Stomach (tissue), 9 donors: Measurements from ENCODE around the gene NRL. TPM values are rescaled to one million over a fixed set of nuclear protein-coding genes. Genes with fewer than 3 reads are reported as not detected.
A peak's percentile ranks its signal among the peaks of the same experiment; 100 is the strongest.

Experiments
- DNase-seq, 2 donors: peaks; one replicate each; pipeline versions ENCODE4 v3.0.0 to v3.0.0-alpha.2; 2013 to 2019
- H3K27ac ChIP-seq, 5 donors: fragments of 200-600 bp in 4 of 5; sonication (generic) in 4 of 5; one replicate each; pipeline ENCODE4 v1.5.1; 2013 to 2019; ENCODE audit warnings: mild to moderate bottlenecking in 1 of 5, moderate library complexity in 1 of 5
- H3K27me3 ChIP-seq, 3 donors: fragments of 200-600 bp; sonication (generic); one replicate each; pipeline ENCODE4 v1.5.1; 2017 to 2019; ENCODE audit warnings: mixed run types in 1 of 3
- H3K36me3 ChIP-seq, 4 donors: fragments of 200-600 bp; sonication (generic); 1 replicate in 3 of 4; 2 replicates in 1 of 4; pipeline ENCODE4 v1.5.1; 2016 to 2019
- H3K4me1 ChIP-seq, 4 donors: fragments of 200-600 bp; sonication (generic); one replicate each; pipeline ENCODE4 v1.5.1; 2016 to 2019
- H3K4me3 ChIP-seq, 4 donors: fragments of 200-600 bp; sonication (generic) in 3 of 4; one replicate each; pipeline ENCODE4 v1.5.1; 2016 to 2019; ENCODE audit warnings: mild to moderate bottlenecking in 1 of 4
- H3K9me3 ChIP-seq, 4 donors: fragments of 200-600 bp; sonication (generic); one replicate each; pipeline ENCODE4 v1.5.1; 2016 to 2019
- EP300 ChIP-seq: sonication (generic); formaldehyde crosslinking; IDR thresholded peaks from one replicate; pipeline ENCODE4 v1.6.1; 2017; ENCODE audit warnings: antibody characterized with exemption
- POLR2A ChIP-seq, 4 donors: fragments of 450-650 bp; IDR thresholded peaks; one replicate each; pipeline ENCODE4 v1.6.1; 2016; ENCODE audit warnings: antibody characterized with exemption in 4 of 4, control low read depth in 2 of 4, mild to moderate bottlenecking in 1 of 4, moderate library complexity in 1 of 4
- POLR2AphosphoS5 ChIP-seq, 3 donors: sonication (generic); formaldehyde crosslinking; IDR thresholded peaks; one replicate each; pipeline ENCODE4 v1.6.1; 2016; ENCODE audit warnings: antibody characterized with exemption in 3 of 3
- WGBS, 5 donors: extraction: QIAGEN DNeasy Blood & Tissue Kit in 3 of 5; methylation state at CpG; one replicate each; pipeline versions ENCODE4 v1.1.5 to v1.1.7; 2013 to 2018; 5-methylcytosine and 5-hydroxymethylcytosine counted together
- intact Hi-C: fragments of 100-400 bp; cut with DNase I; formaldehyde crosslinking; loops from one replicate; pipeline ENCODE4 v1.15.1; 2023; ENCODE audit warnings: low total_unique reads
- polyA plus RNA-seq, 3 donors: library from polyadenylated mRNA; stranded (reverse); fragments of 200-250 nt; gene quantifications; one replicate each; pipeline ENCODE4 v1.2.3, GENCODE V29; 2013
- total RNA-seq, 5 donors: library from RNA; depleted of rRNA; stranded (reverse); fragments of >200 nt; gene quantifications; one replicate each; pipeline versions ENCODE4 v1.1.0 to v1.2.3, GENCODE V29; 2014 to 2016
- TF ChIP-seq, protein P1 (sequence below), 7 experiments: fragments of 450-650 bp in 4 of 7; fragments of 200-600 bp in 3 of 7; sonication (generic) in 3 of 7; IDR thresholded peaks; one replicate each; pipeline ENCODE4 v1.5.1; 2016 to 2019; ENCODE audit warnings: antibody characterized with exemption in 7 of 7, control low read depth in 2 of 7, mild to moderate bottlenecking in 1 of 7
- donor health status: healthy with polysubstance abuse.
- donor health status: Bipolar disorder and iron deficiency.
- donor health status: healthy.

The NRL gene
- total and polyA plus RNA-seq, 8 donors = 0.92 to 69.2 (median 1.3) TPM; not detected in 1

DNA sequence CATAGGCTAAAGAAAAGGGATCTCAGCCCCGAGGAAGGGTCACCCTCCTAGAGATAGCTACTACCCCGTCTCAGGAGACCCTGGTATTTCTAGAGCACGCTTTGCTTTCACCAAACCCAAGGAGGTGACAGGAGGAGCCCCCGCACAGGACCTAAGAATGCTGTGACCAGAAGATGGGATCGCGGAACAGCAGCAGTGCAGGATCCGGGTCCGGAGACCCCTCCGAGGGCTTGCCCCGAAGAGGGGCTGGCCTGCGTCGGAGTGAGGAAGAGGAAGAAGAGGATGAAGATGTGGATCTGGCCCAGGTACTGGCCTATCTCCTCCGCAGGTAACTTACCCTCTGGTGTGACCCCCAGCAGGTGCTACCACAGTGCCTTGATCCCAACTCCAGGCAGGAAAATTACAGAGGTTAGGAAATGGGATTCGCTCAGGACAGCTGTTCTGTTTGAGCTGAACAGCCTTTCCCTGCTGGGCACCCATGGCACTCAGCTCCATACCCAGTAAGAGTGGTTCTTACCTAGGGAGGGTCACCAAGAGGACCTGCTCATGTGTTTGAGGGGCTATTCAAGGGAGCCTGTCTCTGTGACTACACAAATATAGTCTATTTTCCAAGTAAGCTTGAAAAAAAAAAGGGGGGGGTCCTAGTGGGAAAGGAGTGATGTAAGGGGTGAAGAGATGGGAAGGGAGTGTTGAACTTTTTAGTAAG lies 826 bp upstream of the NRL start:
- H3K4me1 ChIP-seq = peaks cover 19 to 34% (median 33%) of the 10 kb centered on the region in 4 donors
- peaks cover 25 to 37% (median 35%) of the 10 kb centered on the region in 4 donors for H3K36me3 ChIP-seq
- DNase-seq = no peak
- intact Hi-C loops = no loop called here
- peak overlapping the region; percentile 56 to 81 (median 64) for H3K4me3 ChIP-seq
- H3K27ac ChIP-seq = peak overlapping the region; percentile 72 to 100 (median 98)
- H3K9me3 ChIP-seq = no peaks in the 10 kb centered on the region
- TF ChIP-seq POLR2A (IDR thresholded peaks at IDR 0.05) (no peak), EP300 (no peak), POLR2AphosphoS5 (IDR thresholded peaks at IDR 0.05) (no peak)
- TF ChIP-seq, protein P1, sequence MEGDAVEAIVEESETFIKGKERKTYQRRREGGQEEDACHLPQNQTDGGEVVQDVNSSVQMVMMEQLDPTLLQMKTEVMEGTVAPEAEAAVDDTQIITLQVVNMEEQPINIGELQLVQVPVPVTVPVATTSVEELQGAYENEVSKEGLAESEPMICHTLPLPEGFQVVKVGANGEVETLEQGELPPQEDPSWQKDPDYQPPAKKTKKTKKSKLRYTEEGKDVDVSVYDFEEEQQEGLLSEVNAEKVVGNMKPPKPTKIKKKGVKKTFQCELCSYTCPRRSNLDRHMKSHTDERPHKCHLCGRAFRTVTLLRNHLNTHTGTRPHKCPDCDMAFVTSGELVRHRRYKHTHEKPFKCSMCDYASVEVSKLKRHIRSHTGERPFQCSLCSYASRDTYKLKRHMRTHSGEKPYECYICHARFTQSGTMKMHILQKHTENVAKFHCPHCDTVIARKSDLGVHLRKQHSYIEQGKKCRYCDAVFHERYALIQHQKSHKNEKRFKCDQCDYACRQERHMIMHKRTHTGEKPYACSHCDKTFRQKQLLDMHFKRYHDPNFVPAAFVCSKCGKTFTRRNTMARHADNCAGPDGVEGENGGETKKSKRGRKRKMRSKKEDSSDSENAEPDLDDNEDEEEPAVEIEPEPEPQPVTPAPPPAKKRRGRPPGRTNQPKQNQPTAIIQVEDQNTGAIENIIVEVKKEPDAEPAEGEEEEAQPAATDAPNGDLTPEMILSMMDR (IDR thresholded peaks at IDR 0.05) = no peak
- no peaks in the 10 kb centered on the region for H3K27me3 ChIP-seq
- 1 to 3% (median 1%) methylated on average over 14 of the region's 14 CpGs for WGBS, 5 donors

DNA sequence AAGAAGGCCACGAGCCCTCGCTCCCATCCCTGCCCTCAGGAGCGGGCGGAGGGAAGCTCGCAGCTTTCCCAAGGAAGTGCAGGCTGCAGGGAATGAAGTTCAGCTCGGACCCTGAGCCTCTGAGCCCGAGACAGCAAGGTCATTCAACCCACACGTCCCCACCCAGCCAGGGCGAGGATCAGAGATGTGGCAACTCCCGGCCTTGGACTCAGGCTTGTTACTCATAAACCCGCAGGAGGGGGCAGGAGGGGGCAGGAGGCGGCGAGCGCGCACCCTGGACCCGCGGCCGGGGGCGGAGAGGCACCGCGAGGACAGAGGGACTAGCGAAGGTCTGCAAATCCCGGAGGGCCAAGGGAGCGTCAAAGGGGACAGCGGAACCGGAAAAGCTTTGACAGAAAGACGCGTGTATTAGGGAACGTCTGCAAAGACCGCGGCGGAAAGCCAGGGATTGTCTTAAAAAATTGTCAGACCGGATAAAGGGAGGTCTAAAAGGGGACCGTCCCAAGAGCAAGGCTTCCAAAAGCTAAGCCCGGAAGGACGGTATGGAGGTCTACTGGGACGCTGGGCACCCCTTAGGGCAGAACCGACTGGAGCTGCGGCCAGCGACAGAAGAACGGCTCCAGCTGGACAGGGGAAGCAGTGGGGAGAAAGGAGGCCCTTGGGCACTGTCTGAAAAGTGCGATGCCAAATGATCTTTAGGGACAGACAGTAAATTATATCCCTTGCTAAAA lies 783 bp downstream of the NRL start:
- H3K36me3 ChIP-seq = peaks cover 10 to 21% (median 19%) of the 10 kb centered on the region in 4 donors
- TF ChIP-seq POLR2AphosphoS5 (IDR thresholded peaks at IDR 0.05) (no peak), EP300 (no peak), POLR2A (IDR thresholded peaks at IDR 0.05) (peak in 2 of 4 donors; percentile 42 to 57)
- TF ChIP-seq, protein P1 (IDR thresholded peaks at IDR 0.05) = peak in 2 of 7 experiments; percentile 4 to 6
- no peaks in the 10 kb centered on the region for H3K9me3 ChIP-seq
- peaks cover 22 to 38% (median 36%) of the 10 kb centered on the region in 4 donors for H3K4me1 ChIP-seq
- intact Hi-C loops = no loop called here
- H3K4me3 ChIP-seq = peak overlapping the region; percentile 56 to 81 (median 64)
- peak; percentile 75 to 94 for DNase-seq
- 0 to 1% (median 0%) methylated on average over 32 to 42 of the region's 42 CpGs for WGBS, 5 donors
- H3K27me3 ChIP-seq = no peaks in the 10 kb centered on the region
- peak overlapping the region; percentile 94 to 100 (median 98) for H3K27ac ChIP-seq

DNA sequence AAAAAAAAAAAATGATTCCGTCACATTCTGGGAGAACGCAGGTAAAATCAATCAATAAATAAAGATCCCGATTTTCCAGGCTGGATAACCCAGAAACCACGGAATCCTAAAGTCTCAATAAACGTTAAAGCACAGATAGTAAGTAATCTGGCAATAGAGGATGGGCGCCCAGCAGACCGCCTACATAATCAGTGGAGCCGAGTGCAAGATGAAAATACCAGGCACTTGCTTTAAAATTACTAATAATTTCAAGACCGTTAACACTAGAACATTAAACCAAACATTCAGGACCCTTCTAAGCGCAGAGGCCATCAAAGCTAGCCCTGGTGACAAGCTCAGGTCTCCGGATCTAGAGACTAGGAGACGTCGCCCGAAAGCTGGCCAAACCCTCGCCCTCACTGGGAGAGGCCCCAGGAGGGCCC lies 1.4 kb downstream of the NRL start:
- Histone ChIP-seq H3K4me1 (peaks cover 24 to 44% (median 41%) of the 10 kb centered on the region in 4 donors), H3K36me3 (peaks cover 5 to 15% (median 14%) of the 10 kb centered on the region in 4 donors), H3K9me3 (no peaks in the 10 kb centered on the region), H3K27ac (peak overlapping the region; percentile 94 to 100 (median 98)), H3K4me3 (peak overlapping the region; percentile 56 to 81 (median 64)), H3K27me3 (no peaks in the 10 kb centered on the region)
- WGBS, 5 donors = 14 to 19% (median 16%) methylated on average over 13 to 15 of the region's 15 CpGs
- no peak for TF ChIP-seq POLR2A (IDR thresholded peaks at IDR 0.05)
- TF ChIP-seq POLR2AphosphoS5 (IDR thresholded peaks at IDR 0.05) = no peak
- TF ChIP-seq EP300 = no peak
- no peak for DNase-seq
- intact Hi-C loops = no loop called here

DNA sequence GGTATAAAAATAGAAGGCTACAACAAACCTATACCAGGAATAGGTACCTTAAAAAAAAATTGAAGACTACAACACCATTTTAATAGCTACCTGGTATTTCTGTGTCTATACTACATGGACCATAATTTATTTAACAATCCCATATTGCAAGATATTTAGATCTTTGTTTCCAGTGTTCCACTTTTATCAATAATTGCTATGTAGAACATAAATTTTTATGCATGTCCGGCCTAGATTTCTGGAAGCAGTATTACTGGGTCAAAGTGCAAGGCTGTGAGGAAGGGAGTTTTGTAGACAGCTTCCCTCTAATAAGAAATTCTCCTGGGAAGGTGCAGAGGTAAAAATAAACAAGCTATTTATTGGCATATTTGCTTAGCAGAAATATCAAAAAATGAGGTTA lies 4.2 kb downstream of the NRL start:
- 24 to 56% (median 45%) methylated on average over 1 of the region's 1 CpG for WGBS, 5 donors
- H3K4me1 ChIP-seq = peaks cover 10 to 26% (median 21%) of the 10 kb centered on the region in 4 donors
- H3K36me3 ChIP-seq = no peaks in the 10 kb centered on the region
- H3K27me3 ChIP-seq = no peaks in the 10 kb centered on the region
- H3K27ac ChIP-seq = peak overlapping the region in 1 of 5 donors; percentile 51
- TF ChIP-seq POLR2AphosphoS5 (IDR thresholded peaks at IDR 0.05) = no peak
- no peak for TF ChIP-seq EP300
- TF ChIP-seq, protein P1 (IDR thresholded peaks at IDR 0.05) = no peak
- TF ChIP-seq POLR2A (IDR thresholded peaks at IDR 0.05) = no peak
- H3K9me3 ChIP-seq = no peaks in the 10 kb centered on the region
- intact Hi-C loops = no loop called here
- no peak overlapping the region for H3K4me3 ChIP-seq
- DNase-seq = no peak
